Uterus (tissue), 4 donors: ENCODE results near the gene BRINP3. TPM values are rescaled to one million over a fixed set of nuclear protein-coding genes. Genes with fewer than 3 reads are reported as not detected.

ENCODE experiments used
- DNase-seq, 2 donors: peaks; one replicate each; pipeline ENCODE4 v3.0.0-alpha.2; 2019 to 2020
- H3K27ac ChIP-seq, 2 donors: fragments of 200-600 bp; sonication (generic); 1 replicate in 1 of 2; 2 replicates in 1 of 2; pipeline ENCODE4 v1.5.1; 2016 to 2018
- H3K27me3 ChIP-seq, 2 donors: fragments of 200-600 bp; sonication (generic); one replicate each; pipeline ENCODE4 v1.5.1; 2018 to 2019; ENCODE audit warnings: control low read depth in 1 of 2
- H3K36me3 ChIP-seq, 2 donors: fragments of 200-600 bp; sonication (generic); one replicate each; pipeline ENCODE4 v1.5.1; 2019; ENCODE audit warnings: control low read depth in 1 of 2
- H3K4me1 ChIP-seq, 2 donors: fragments of 200-600 bp; sonication (generic); one replicate each; pipeline ENCODE4 v1.5.1; 2018 to 2019; ENCODE audit warnings: control low read depth in 1 of 2
- H3K4me3 ChIP-seq, 2 donors: fragments of 200-600 bp; sonication (generic); 1 replicate in 1 of 2; 2 replicates in 1 of 2; pipeline ENCODE4 v1.5.1; 2018 to 2019; ENCODE audit warnings: mild to moderate bottlenecking in 1 of 2
- H3K9me3 ChIP-seq, 2 donors: fragments of 200-600 bp; sonication (generic); one replicate each; pipeline ENCODE4 v1.5.1; 2019; ENCODE audit warnings: control low read depth in 1 of 2
- CTCF ChIP-seq, 4 experiments: fragments of 200-600 bp in 2 of 4; fragments of 450-650 bp in 2 of 4; sonication (generic) in 2 of 4; IDR thresholded peaks; one replicate each; pipeline ENCODE4 v1.5.1; 2016 to 2019; ENCODE audit warnings: antibody characterized with exemption in 4 of 4, mild to moderate bottlenecking in 2 of 4, moderate library complexity in 1 of 4
- POLR2A ChIP-seq, 2 donors: fragments of 450-650 bp; IDR thresholded peaks; one replicate each; pipeline ENCODE4 v1.6.1; 2016; ENCODE audit warnings: antibody characterized with exemption in 2 of 2, mild to moderate bottlenecking in 1 of 2, moderate library complexity in 1 of 2
- intact Hi-C: fragments of 100-400 bp; cut with DNase I; formaldehyde crosslinking; loops from one replicate; pipeline ENCODE4 v1.15.1; 2023; ENCODE audit warnings: low total_unique reads
- total RNA-seq, 4 donors: library from RNA; depleted of rRNA in 3 of 4; stranded (reverse); fragments of >200 nt in 3 of 4; gene quantifications; one replicate each; pipeline versions ENCODE4 v1.1.0 to v1.2.4, GENCODE V29; 2014 to 2023
- donor health status: DM: yes; HTN: yes; CAD: no.

The BRINP3 gene
- total RNA-seq, 4 donors from 2014 or later, result under 0.01 to 39.7 (median 0.76) TPM; not detected in 1

GRCh38 chr1:190303501-190303900 is 174.2 kb downstream of the BRINP3 start:
- Histone ChIP-seq H3K27ac (no peak overlapping the region), H3K36me3 (no peaks in the 10 kb centered on the region), H3K4me1 (no peaks in the 10 kb centered on the region), H3K27me3 (no peaks in the 10 kb centered on the region), H3K4me3 (no peak overlapping the region), H3K9me3 (no peaks in the 10 kb centered on the region)
- intact Hi-C loops, result no loop called here
- no peak for DNase-seq
- TF ChIP-seq POLR2A (IDR thresholded peaks at IDR 0.05) (no peak), CTCF (IDR thresholded peaks at IDR 0.05) (no peak)

GRCh38 chr1:190296453-190296852 is 181.2 kb downstream of the BRINP3 start:
- H3K4me1 ChIP-seq, result no peaks in the 10 kb centered on the region
- H3K9me3 ChIP-seq, result no peaks in the 10 kb centered on the region
- no peaks in the 10 kb centered on the region for H3K36me3 ChIP-seq
- no peak overlapping the region for H3K27ac ChIP-seq
- DNase-seq, result no peak
- H3K4me3 ChIP-seq, result no peak overlapping the region
- intact Hi-C loops, result no loop called here
- no peak for TF ChIP-seq CTCF (IDR thresholded peaks at IDR 0.05)
- H3K27me3 ChIP-seq, result no peaks in the 10 kb centered on the region

- no peaks in the 10 kb centered on the region for H3K9me3 ChIP-seq
- H3K27ac ChIP-seq, result no peak overlapping the region
- no peaks in the 10 kb centered on the region for H3K4me1 ChIP-seq
- intact Hi-C loops, result no loop called here
- TF ChIP-seq CTCF (IDR thresholded peaks at IDR 0.05) (no peak), POLR2A (IDR thresholded peaks at IDR 0.05) (no peak)
- DNase-seq, result no peak
- no peaks in the 10 kb centered on the region for H3K36me3 ChIP-seq
- H3K4me3 ChIP-seq, result no peak overlapping the region
- no peaks in the 10 kb centered on the region for H3K27me3 ChIP-seq
Observed at GRCh38 chr1:190289897-190290296, 187.8 kb downstream of the BRINP3 start.

GRCh38 chr1:190286111-190286510 is 191.6 kb downstream of the BRINP3 start:
- TF ChIP-seq POLR2A (IDR thresholded peaks at IDR 0.05) (no peak), CTCF (IDR thresholded peaks at IDR 0.05) (no peak)
- Histone ChIP-seq H3K4me1 (no peaks in the 10 kb centered on the region), H3K27ac (no peak overlapping the region)

DNA sequence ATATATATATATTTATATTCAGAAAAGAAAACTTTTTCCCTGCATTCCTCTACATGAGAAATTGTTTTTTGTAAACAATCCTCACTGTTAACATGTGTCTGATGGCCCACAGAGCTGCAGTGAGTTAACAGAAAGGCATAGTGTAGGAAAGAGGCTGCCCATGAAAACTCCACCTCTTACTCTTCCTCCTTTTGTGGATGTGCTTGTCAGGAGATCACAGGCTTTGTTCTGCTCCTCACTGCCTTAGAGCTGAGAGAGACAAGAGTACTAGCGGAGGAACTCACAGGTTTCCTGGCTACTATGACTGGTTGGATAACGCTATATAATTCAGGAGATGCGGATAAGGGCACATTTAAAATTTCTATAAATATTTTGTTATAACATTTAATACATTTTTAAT is 200.6 kb downstream of the BRINP3 start:
- no peaks in the 10 kb centered on the region for H3K36me3 ChIP-seq
- TF ChIP-seq POLR2A (IDR thresholded peaks at IDR 0.05) (no peak), CTCF (IDR thresholded peaks at IDR 0.05) (no peak)
- no peaks in the 10 kb centered on the region for H3K27me3 ChIP-seq
- DNase-seq, result no peak
- H3K27ac ChIP-seq, result no peak overlapping the region
- H3K9me3 ChIP-seq, result no peaks in the 10 kb centered on the region
- intact Hi-C loops, result no loop called here
- no peak overlapping the region for H3K4me3 ChIP-seq
- no peaks in the 10 kb centered on the region for H3K4me1 ChIP-seq

More at GRCh38 chr1:190286111-190286510, 191.6 kb downstream of the BRINP3 start:
- no peak for DNase-seq
- Histone ChIP-seq H3K36me3 (no peaks in the 10 kb centered on the region), H3K9me3 (no peaks in the 10 kb centered on the region), H3K27me3 (no peaks in the 10 kb centered on the region), H3K4me3 (no peak overlapping the region)
- intact Hi-C loops, result no loop called here
